ENCODE results near the gene FAM107B.

- TF ChIP-seq GATA3 (IDR thresholded peaks at IDR 0.05; ENCODE audit: low read depth, low read length) (no peak), GATA2 (IDR thresholded peaks at IDR 0.05; ENCODE audit: low read depth, low read length) (no peak)
Observed at GRCh38 chr10:14487488-14487883, 287.2 kb downstream of the FAM107B start.
